Measurements from ENCODE around the gene LGALS16. TPM values are rescaled to one million over a fixed set of nuclear protein-coding genes. Genes with fewer than 3 reads are reported as not detected.
"Not testable (repeated sequence)": the region's sequence is repeated elsewhere in the genome, so short reads cannot be mapped to it uniquely, and the experiment has no call there.

Gene LGALS16
- total and polyA plus RNA-seq, 9 donors: not detected

- H3K27ac ChIP-seq (ENCODE audit: low read length); H3K4me1 ChIP-seq (ENCODE audit: control insufficient read depth, insufficient read depth, low read length); H3K36me3 ChIP-seq (ENCODE audit: control insufficient read depth, insufficient read depth, low read length); H3K4me3 ChIP-seq (ENCODE audit: low read length); H3K27me3 ChIP-seq (ENCODE audit: control insufficient read depth, insufficient read depth, low read length); DNase-seq; H3K9me3 ChIP-seq (replicated peaks; ENCODE audit: control insufficient read depth, low read depth, low read length): not testable (repeated sequence)
- WGBS (ENCODE audit: insufficient coverage): 33% methylated on average over 1 of the region's 1 CpG
Observed at GRCh38 chr19:39673862-39674261, 18.1 kb downstream of the LGALS16 start.

DNA sequence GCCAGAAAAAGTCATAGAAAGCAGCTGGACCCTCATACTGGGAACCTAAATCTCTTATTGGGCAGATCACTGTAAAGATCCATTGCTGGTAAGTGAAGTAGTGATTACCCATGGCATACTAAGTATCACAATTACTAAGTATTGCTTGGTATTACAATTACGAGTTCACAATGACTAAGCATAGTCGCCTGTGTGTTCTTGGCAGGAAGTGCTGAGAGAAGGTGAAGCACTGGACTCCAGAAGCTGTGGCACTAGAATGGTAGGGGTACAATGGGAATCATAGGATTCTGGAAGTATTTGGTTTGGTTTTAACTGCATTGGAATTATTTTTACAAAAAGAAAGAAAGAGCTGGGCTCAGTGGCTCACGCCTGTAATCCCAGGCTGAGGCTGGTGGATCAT is 20.3 kb downstream of the LGALS16 start:
- Histone ChIP-seq H3K27ac (ENCODE audit: low read length) (no peak overlapping the region), H3K9me3 (replicated peaks; ENCODE audit: control insufficient read depth, low read depth, low read length) (no peaks in the 10 kb centered on the region), H3K4me1 (ENCODE audit: control insufficient read depth, insufficient read depth, low read length) (peaks cover 8% of the 10 kb centered on the region), H3K27me3 (ENCODE audit: control insufficient read depth, insufficient read depth, low read length) (no peaks in the 10 kb centered on the region), H3K36me3 (ENCODE audit: control insufficient read depth, insufficient read depth, low read length) (no peaks in the 10 kb centered on the region), H3K4me3 (ENCODE audit: low read length) (no peak overlapping the region)
- WGBS (ENCODE audit: insufficient coverage): 71% methylated on average over 2 of the region's 3 CpGs
- no peak for DNase-seq

GRCh38 chr19:39677961-39678889 is 22.5 kb downstream of the LGALS16 start:
- DNase-seq: peak; percentile 68
- Histone ChIP-seq H3K36me3 (ENCODE audit: control insufficient read depth, insufficient read depth, low read length) (no peaks in the 10 kb centered on the region), H3K4me1 (ENCODE audit: control insufficient read depth, insufficient read depth, low read length) (peaks cover 8% of the 10 kb centered on the region), H3K9me3 (replicated peaks; ENCODE audit: control insufficient read depth, low read depth, low read length) (no peaks in the 10 kb centered on the region), H3K27ac (ENCODE audit: low read length) (peak overlapping the region; percentile 85), H3K27me3 (ENCODE audit: control insufficient read depth, insufficient read depth, low read length) (no peaks in the 10 kb centered on the region), H3K4me3 (ENCODE audit: low read length) (no peak overlapping the region)
- WGBS (ENCODE audit: insufficient coverage): 66% methylated on average over 3 of the region's 10 CpGs

- 55% methylated on average over 6 of the region's 10 CpGs for WGBS (ENCODE audit: insufficient coverage)
- H3K36me3 ChIP-seq (ENCODE audit: control insufficient read depth, insufficient read depth, low read length): no peaks in the 10 kb centered on the region
- no peaks in the 10 kb centered on the region for H3K27me3 ChIP-seq (ENCODE audit: control insufficient read depth, insufficient read depth, low read length)
- peak overlapping the region; percentile 85 for H3K27ac ChIP-seq (ENCODE audit: low read length)
- no peaks in the 10 kb centered on the region for H3K9me3 ChIP-seq (replicated peaks; ENCODE audit: control insufficient read depth, low read depth, low read length)
- peak; percentile 60 for DNase-seq
- H3K4me3 ChIP-seq (ENCODE audit: low read length): peak overlapping the region; percentile 35
- H3K4me1 ChIP-seq (ENCODE audit: control insufficient read depth, insufficient read depth, low read length): peaks cover 8% of the 10 kb centered on the region
Observed at GRCh38 chr19:39679056-39679790, 23.5 kb downstream of the LGALS16 start.

DNA sequence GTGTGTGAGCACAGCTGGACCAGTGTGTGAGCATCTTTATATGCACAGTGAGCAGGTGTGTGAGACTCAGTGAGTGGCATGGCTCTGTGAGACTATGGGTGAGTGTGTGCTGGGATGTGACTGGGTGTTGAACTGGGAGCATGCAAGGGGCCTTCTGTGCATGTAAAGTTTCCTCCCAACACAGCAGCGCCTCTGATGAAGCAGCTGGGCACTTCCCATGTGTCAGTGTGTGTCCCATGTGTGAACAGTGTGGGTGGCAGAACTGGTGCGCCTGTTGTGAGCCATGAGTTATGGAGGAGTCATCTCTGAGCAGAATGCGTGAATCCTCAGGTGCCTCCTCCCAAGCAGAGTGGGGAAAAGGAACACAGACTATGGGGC is 24.1 kb downstream of the LGALS16 start:
- H3K4me1 ChIP-seq (ENCODE audit: control insufficient read depth, insufficient read depth, low read length): peaks cover 8% of the 10 kb centered on the region
- 86% methylated on average over 3 of the region's 3 CpGs for WGBS (ENCODE audit: insufficient coverage)
- no peaks in the 10 kb centered on the region for H3K9me3 ChIP-seq (replicated peaks; ENCODE audit: control insufficient read depth, low read depth, low read length)
- H3K27me3 ChIP-seq (ENCODE audit: control insufficient read depth, insufficient read depth, low read length): no peaks in the 10 kb centered on the region
- H3K4me3 ChIP-seq (ENCODE audit: low read length): peak overlapping the region; percentile 35
- H3K27ac ChIP-seq (ENCODE audit: low read length): peak overlapping the region; percentile 81
- peak; percentile 1 for DNase-seq
- H3K36me3 ChIP-seq (ENCODE audit: control insufficient read depth, insufficient read depth, low read length): no peaks in the 10 kb centered on the region

DNA sequence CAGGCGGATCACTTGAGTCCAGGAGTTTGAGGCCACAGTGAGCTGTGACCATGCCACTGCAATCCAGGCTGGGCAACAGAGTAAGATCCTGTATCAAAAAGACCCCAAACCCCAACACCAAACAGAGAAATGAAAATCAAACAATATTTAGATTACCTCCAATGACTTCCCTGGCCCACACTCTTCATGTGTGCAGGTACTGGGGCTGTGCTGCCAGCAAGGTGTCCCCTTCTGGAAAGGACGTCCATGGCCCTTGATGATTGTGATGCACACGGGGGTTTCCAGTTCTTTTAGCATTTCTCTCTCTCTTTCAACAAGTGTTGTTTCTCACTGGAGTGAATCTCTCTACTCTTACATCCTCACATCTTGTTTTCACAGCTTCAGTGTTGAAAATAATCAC is 24.9 kb downstream of the LGALS16 start:
- WGBS (ENCODE audit: insufficient coverage): 78% methylated on average over 2 of the region's 3 CpGs
- Histone ChIP-seq H3K4me1 (ENCODE audit: control insufficient read depth, insufficient read depth, low read length) (peaks cover 8% of the 10 kb centered on the region), H3K27ac (ENCODE audit: low read length) (no peak overlapping the region), H3K36me3 (ENCODE audit: control insufficient read depth, insufficient read depth, low read length) (no peaks in the 10 kb centered on the region), H3K27me3 (ENCODE audit: control insufficient read depth, insufficient read depth, low read length) (no peaks in the 10 kb centered on the region), H3K4me3 (ENCODE audit: low read length) (no peak overlapping the region), H3K9me3 (replicated peaks; ENCODE audit: control insufficient read depth, low read depth, low read length) (no peaks in the 10 kb centered on the region)
- DNase-seq: no peak

- H3K4me1 ChIP-seq (ENCODE audit: control insufficient read depth, insufficient read depth, low read length): peaks cover 8% of the 10 kb centered on the region
- H3K27ac ChIP-seq (ENCODE audit: low read length): no peak overlapping the region
- H3K4me3 ChIP-seq (ENCODE audit: low read length): no peak overlapping the region
- H3K27me3 ChIP-seq (ENCODE audit: control insufficient read depth, insufficient read depth, low read length): no peaks in the 10 kb centered on the region
- no peaks in the 10 kb centered on the region for H3K36me3 ChIP-seq (ENCODE audit: control insufficient read depth, insufficient read depth, low read length)
- no peak for DNase-seq
- H3K9me3 ChIP-seq (replicated peaks; ENCODE audit: control insufficient read depth, low read depth, low read length): no peaks in the 10 kb centered on the region
- WGBS (ENCODE audit: insufficient coverage): 86% methylated on average over 4 of the region's 5 CpGs
Observed at GRCh38 chr19:39681416-39681815, 25.7 kb downstream of the LGALS16 start.

- Histone ChIP-seq H3K4me1 (ENCODE audit: control insufficient read depth, insufficient read depth, low read length) (no peaks in the 10 kb centered on the region), H3K27me3 (ENCODE audit: control insufficient read depth, insufficient read depth, low read length) (no peaks in the 10 kb centered on the region), H3K9me3 (replicated peaks; ENCODE audit: control insufficient read depth, low read depth, low read length) (no peaks in the 10 kb centered on the region), H3K4me3 (ENCODE audit: low read length) (no peak overlapping the region), H3K27ac (ENCODE audit: low read length) (no peak overlapping the region), H3K36me3 (ENCODE audit: control insufficient read depth, insufficient read depth, low read length) (no peaks in the 10 kb centered on the region)
- no peak for DNase-seq
- WGBS (ENCODE audit: insufficient coverage): 100% methylated on average over 1 of the region's 5 CpGs
Observed at GRCh38 chr19:39684267-39684666, 28.6 kb downstream of the LGALS16 start.

GRCh38 chr19:39686739-39687138 is 31.0 kb downstream of the LGALS16 start:
- WGBS (ENCODE audit: insufficient coverage): no CpG with 5 or more reads among the region's 3 CpGs
- no peaks in the 10 kb centered on the region for H3K4me1 ChIP-seq (ENCODE audit: control insufficient read depth, insufficient read depth, low read length)
- H3K4me3 ChIP-seq (ENCODE audit: low read length): no peak overlapping the region
- H3K9me3 ChIP-seq (replicated peaks; ENCODE audit: control insufficient read depth, low read depth, low read length): no peaks in the 10 kb centered on the region
- DNase-seq: no peak
- H3K27ac ChIP-seq (ENCODE audit: low read length): no peak overlapping the region
- no peaks in the 10 kb centered on the region for H3K27me3 ChIP-seq (ENCODE audit: control insufficient read depth, insufficient read depth, low read length)
- H3K36me3 ChIP-seq (ENCODE audit: control insufficient read depth, insufficient read depth, low read length): no peaks in the 10 kb centered on the region

- not testable (repeated sequence) for H3K27me3 ChIP-seq (ENCODE audit: control insufficient read depth, insufficient read depth, low read length); H3K36me3 ChIP-seq (ENCODE audit: control insufficient read depth, insufficient read depth, low read length); H3K27ac ChIP-seq (ENCODE audit: low read length); H3K4me1 ChIP-seq (ENCODE audit: control insufficient read depth, insufficient read depth, low read length); H3K9me3 ChIP-seq (replicated peaks; ENCODE audit: control insufficient read depth, low read depth, low read length); H3K4me3 ChIP-seq (ENCODE audit: low read length); DNase-seq
- no CpG with 5 or more reads among the region's 4 CpGs for WGBS (ENCODE audit: insufficient coverage)
Observed at GRCh38 chr19:39688637-39689036, 32.9 kb downstream of the LGALS16 start.

Data from muscle of leg (tissue), 11 donors.